Kidney (tissue), 14 donors: ENCODE data around the gene S1PR3. TPM values are rescaled to one million over a fixed set of nuclear protein-coding genes. Genes with fewer than 3 reads are reported as not detected.

ENCODE experiments used
- DNase-seq, 5 donors: peaks; one replicate each; pipeline ENCODE4 v3.0.0-alpha.2; 2013 to 2020
- FAIRE-seq: peaks from 2 replicates; lab custom pipeline; 2012; peaks lifted over from hg19 to GRCh38; lab: Jason Lieb, UNC
- H3K27ac ChIP-seq, 2 donors: one replicate each; pipeline ENCODE4 v1.7.0; 2013; ENCODE audit warnings: low read depth in 2 of 2, low read length in 2 of 2, inconsistent platforms in 1 of 2
- H3K27me3 ChIP-seq: one replicate; pipeline ENCODE4 v1.7.1; 2013; ENCODE audit warnings: low read length, inconsistent platforms; ENCODE audit not compliant: control insufficient read depth, insufficient read depth
- H3K36me3 ChIP-seq, 3 donors: one replicate each; pipeline versions ENCODE4 v1.7.0 to v1.7.1; 2013; ENCODE audit warnings: low read length in 3 of 3, control low read depth in 1 of 3, inconsistent platforms in 1 of 3; ENCODE audit not compliant: insufficient read depth in 3 of 3, control insufficient read depth in 2 of 3
- H3K4me1 ChIP-seq, 3 donors: one replicate each; pipeline versions ENCODE4 v1.7.0 to v1.7.1; 2013; ENCODE audit warnings: low read length in 3 of 3, inconsistent platforms in 1 of 3, low read depth in 1 of 3; ENCODE audit not compliant: control insufficient read depth in 2 of 3, insufficient read depth in 2 of 3
- H3K4me3 ChIP-seq, 3 donors: one replicate each; pipeline versions ENCODE4 v1.7.0 to v1.8.1; 2013; ENCODE audit warnings: low read length in 3 of 3, control low read depth in 1 of 3, inconsistent platforms in 1 of 3
- H3K9ac ChIP-seq, 3 donors: one replicate each; pipeline versions ENCODE4 v1.7.0 to v1.7.1; 2013; ENCODE audit warnings: low read length in 3 of 3, control low read depth in 1 of 3, inconsistent platforms in 1 of 3
- H3K9me3 ChIP-seq, 3 donors: one replicate each; pipeline versions ENCODE4 v1.7.0 to v1.7.1; 2013; ENCODE audit warnings: low read length in 3 of 3, control low read depth in 1 of 3, inconsistent platforms in 1 of 3; ENCODE audit not compliant: control insufficient read depth in 2 of 3, insufficient read depth in 1 of 3
- intact Hi-C: fragments of 100-400 bp; cut with DNase I; formaldehyde crosslinking; loops from one replicate; pipeline ENCODE4 v1.11.1; 2022
- polyA plus RNA-seq: library from polyadenylated mRNA; stranded (reverse); fragments of 350-450 nt; fragmentation: Illumina TruSeq; extraction: RNeasy Lipid Tissue Mini Kit (QIAGEN cat#74804); gene quantifications from one replicate; pipeline ENCODE4 v1.2.3, GENCODE V29; 2014; ENCODE audit warnings: low read depth, low replicate concordance; ENCODE audit not compliant: insufficient read depth
- total RNA-seq: library from RNA; stranded (reverse); fragmentation: NEBNext Ultra II Directional; extraction: Animal tissue kit (Norgen Biotek cat#: 25700); gene quantifications from one replicate; pipeline ENCODE4 v1.2.1, GENCODE V29; 2021
- TF ChIP-seq, protein P1 (sequence below): IDR thresholded peaks from 3 replicates; pipeline ENCODE4 v1.5.1; 2012; ENCODE audit warnings: mild to moderate bottlenecking, moderate library complexity, borderline replicate concordance; ENCODE audit not compliant: insufficient read depth; ENCODE audit errors: extremely low read depth
- donor health status: control.
- donor health status: control.
- donor health status: control.
- donor health status: control.
- donor health status: control.
- donor health status: DM: yes; HTN: yes; CAD: no.
- donor health status: Normal renal cell carcinoma (clear cell type).

The S1PR3 gene
- total and polyA plus RNA-seq, 2 donors from 2014 or later, result 12.4 to 36.4 TPM

DNA sequence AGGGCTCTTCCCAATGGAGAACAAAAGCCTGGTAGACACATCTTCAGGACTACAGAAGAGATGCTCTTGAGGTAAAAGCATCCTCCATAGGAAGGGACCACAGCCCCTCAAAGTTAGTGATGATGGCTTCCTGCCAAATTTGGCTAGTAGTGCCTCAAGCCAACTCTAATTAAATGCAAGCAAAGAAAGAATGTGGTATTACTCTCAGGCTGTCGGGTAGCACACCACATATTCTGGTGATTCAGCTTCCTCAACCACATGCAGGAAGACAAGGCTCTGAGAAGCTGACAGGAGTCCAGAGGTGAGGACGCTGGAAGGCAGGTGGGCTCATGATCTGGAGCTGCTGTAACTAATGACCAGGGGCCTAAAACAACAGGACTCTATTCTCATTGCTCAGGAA, 37.2 kb upstream of the S1PR3 start:
- no peak overlapping the region for H3K9ac ChIP-seq
- H3K9me3 ChIP-seq, result no peaks in the 10 kb centered on the region
- FAIRE-seq (no peak), DNase-seq (no peak)
- peaks cover 0 to 3% (median 0%) of the 10 kb centered on the region in 3 donors for H3K4me1 ChIP-seq
- intact Hi-C loops, result no loop called here
- TF ChIP-seq, protein P1, sequence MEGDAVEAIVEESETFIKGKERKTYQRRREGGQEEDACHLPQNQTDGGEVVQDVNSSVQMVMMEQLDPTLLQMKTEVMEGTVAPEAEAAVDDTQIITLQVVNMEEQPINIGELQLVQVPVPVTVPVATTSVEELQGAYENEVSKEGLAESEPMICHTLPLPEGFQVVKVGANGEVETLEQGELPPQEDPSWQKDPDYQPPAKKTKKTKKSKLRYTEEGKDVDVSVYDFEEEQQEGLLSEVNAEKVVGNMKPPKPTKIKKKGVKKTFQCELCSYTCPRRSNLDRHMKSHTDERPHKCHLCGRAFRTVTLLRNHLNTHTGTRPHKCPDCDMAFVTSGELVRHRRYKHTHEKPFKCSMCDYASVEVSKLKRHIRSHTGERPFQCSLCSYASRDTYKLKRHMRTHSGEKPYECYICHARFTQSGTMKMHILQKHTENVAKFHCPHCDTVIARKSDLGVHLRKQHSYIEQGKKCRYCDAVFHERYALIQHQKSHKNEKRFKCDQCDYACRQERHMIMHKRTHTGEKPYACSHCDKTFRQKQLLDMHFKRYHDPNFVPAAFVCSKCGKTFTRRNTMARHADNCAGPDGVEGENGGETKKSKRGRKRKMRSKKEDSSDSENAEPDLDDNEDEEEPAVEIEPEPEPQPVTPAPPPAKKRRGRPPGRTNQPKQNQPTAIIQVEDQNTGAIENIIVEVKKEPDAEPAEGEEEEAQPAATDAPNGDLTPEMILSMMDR, result no peak
- no peaks in the 10 kb centered on the region for H3K36me3 ChIP-seq
- H3K4me3 ChIP-seq, result no peak overlapping the region
- H3K27me3 ChIP-seq, result no peaks in the 10 kb centered on the region
- no peak overlapping the region for H3K27ac ChIP-seq

DNA sequence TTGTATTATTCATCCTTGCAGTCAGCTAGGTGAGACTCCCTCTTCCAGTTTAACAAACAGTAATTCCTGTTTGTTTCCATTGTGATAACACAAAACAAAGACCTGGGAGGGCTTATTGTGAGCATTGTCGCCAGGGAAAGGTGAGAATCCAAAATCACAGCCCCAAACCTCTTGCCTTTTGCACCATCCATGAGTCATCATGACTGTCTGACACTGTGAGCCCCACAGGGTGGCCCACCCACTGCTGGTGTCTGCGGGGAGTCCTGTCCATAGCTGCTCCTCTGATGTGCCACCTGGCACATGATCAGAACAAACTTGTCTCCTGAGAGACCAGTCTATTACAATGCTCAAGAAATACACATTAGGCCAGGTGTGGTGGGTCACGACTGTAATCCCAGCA, 33.7 kb upstream of the S1PR3 start:
- no peaks in the 10 kb centered on the region for H3K4me1 ChIP-seq
- TF ChIP-seq, protein P1, result no peak
- DNase-seq, result no peak
- H3K36me3 ChIP-seq, result no peaks in the 10 kb centered on the region
- FAIRE-seq, result no peak
- H3K9me3 ChIP-seq, result no peaks in the 10 kb centered on the region
- H3K27me3 ChIP-seq, result no peaks in the 10 kb centered on the region
- H3K4me3 ChIP-seq, result no peak overlapping the region
- intact Hi-C loops, result no loop called here
- no peak overlapping the region for H3K9ac ChIP-seq
- no peak overlapping the region for H3K27ac ChIP-seq

DNA sequence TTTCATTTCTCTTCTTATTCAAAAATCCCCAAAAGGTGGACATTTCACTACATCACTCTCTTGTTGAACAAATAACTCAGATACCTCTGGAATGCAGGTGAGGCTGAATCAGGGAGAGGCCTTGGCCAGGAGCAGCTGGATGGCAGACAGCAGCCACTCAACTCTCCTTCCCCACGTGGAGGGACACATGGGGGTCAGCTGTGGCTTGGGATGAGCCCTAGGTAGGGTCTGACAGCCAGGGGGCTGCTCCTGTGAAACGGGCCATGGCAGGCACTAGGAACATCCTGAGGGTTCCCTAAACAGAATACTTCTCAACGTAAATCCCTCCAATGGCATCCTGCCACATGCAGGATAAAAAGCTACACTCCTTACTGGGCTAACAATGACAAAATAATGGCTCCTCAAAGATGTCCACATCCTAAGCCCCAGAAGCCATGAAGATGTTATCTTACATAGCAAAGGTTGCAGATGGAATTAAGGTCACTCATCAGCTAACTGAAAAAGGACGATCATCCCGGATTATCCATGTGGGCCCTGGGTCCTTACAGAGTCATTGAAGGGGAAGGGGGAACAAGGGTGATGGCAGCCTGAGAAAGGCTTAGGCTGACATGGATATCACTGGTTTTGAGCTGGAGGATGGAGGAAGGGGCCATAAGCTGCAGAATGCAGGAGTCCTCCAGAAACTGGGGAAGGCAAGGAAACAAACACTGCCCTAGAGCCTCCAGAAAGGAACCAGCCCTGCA, 31.4 kb upstream of the S1PR3 start:
- DNase-seq, result no peak
- intact Hi-C loops, result no loop called here
- TF ChIP-seq, protein P1, result no peak
- H3K4me3 ChIP-seq, result no peak overlapping the region
- FAIRE-seq, result no peak
- no peak overlapping the region for H3K9ac ChIP-seq
- no peaks in the 10 kb centered on the region for H3K4me1 ChIP-seq
- no peaks in the 10 kb centered on the region for H3K36me3 ChIP-seq
- no peaks in the 10 kb centered on the region for H3K27me3 ChIP-seq
- H3K9me3 ChIP-seq, result no peaks in the 10 kb centered on the region
- no peak overlapping the region for H3K27ac ChIP-seq
